GM10266 (cell line): Measurements from ENCODE around the gene MTFR2.

Source experiments
- DNase-seq: peaks from one replicate; pipeline ENCODE4 v3.0.0; 2012; ENCODE audit errors: extremely low spot score
- TF ChIP-seq, protein P1 (sequence below): IDR thresholded peaks from 2 replicates; pipeline ENCODE4 v1.5.1; 2012; ENCODE audit warnings: mild to moderate bottlenecking, low read depth; ENCODE audit not compliant: control insufficient read depth, insufficient read depth; ENCODE audit errors: missing control alignments

The MTFR2 gene

GRCh38 chr6:136184738-136185137 is 65.4 kb downstream of the MTFR2 start:
- TF ChIP-seq, protein P1, sequence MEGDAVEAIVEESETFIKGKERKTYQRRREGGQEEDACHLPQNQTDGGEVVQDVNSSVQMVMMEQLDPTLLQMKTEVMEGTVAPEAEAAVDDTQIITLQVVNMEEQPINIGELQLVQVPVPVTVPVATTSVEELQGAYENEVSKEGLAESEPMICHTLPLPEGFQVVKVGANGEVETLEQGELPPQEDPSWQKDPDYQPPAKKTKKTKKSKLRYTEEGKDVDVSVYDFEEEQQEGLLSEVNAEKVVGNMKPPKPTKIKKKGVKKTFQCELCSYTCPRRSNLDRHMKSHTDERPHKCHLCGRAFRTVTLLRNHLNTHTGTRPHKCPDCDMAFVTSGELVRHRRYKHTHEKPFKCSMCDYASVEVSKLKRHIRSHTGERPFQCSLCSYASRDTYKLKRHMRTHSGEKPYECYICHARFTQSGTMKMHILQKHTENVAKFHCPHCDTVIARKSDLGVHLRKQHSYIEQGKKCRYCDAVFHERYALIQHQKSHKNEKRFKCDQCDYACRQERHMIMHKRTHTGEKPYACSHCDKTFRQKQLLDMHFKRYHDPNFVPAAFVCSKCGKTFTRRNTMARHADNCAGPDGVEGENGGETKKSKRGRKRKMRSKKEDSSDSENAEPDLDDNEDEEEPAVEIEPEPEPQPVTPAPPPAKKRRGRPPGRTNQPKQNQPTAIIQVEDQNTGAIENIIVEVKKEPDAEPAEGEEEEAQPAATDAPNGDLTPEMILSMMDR, result no peak
- DNase-seq, result no peak

- DNase-seq, result no peak
- TF ChIP-seq, protein P1, result no peak
Measured at GRCh38 chr6:136181861-136182260, 68.2 kb downstream of the MTFR2 start.

- TF ChIP-seq, protein P1, result no peak
- DNase-seq, result no peak
Measured at GRCh38 chr6:136181512-136181833, 68.6 kb downstream of the MTFR2 start.
